Natural killer cell (primary cell): ENCODE results near the gene SMAD1. TPM values are rescaled to one million over a fixed set of nuclear protein-coding genes. Genes with fewer than 3 reads are reported as not detected.

Source experiments
- ATAC-seq, 3 donors: fragments of 150-1000 bp in 2 of 3; fragments of 200-7000 bp in 1 of 3; cut with Tn5 transposase; 1 replicate in 1 of 3; 2 replicates in 2 of 3; pipeline ENCODE4 v1.10.0; 2021; ENCODE audit warnings: mild to moderate bottlenecking in 2 of 3, moderate library complexity in 2 of 3
- DNase-seq, 2 donors: peaks; one replicate each; pipeline versions ENCODE4 v3.0.0 to v3.0.0-alpha.2; 2013 to 2021; ENCODE audit warnings: mixed read lengths in 1 of 2
- H3K27ac ChIP-seq: one replicate; pipeline ENCODE4 v1.5.1; 2013; ENCODE audit warnings: mild to moderate bottlenecking, low read length
- H3K27me3 ChIP-seq: one replicate; pipeline ENCODE4 v1.6.1; 2013; ENCODE audit warnings: low read length; ENCODE audit not compliant: control insufficient read depth, insufficient read depth
- H3K36me3 ChIP-seq: one replicate; pipeline ENCODE4 v1.6.1; 2013; ENCODE audit warnings: low read length; ENCODE audit not compliant: control insufficient read depth, insufficient read depth
- H3K4me1 ChIP-seq: one replicate; pipeline ENCODE4 v1.6.1; 2013; ENCODE audit warnings: low read length; ENCODE audit not compliant: control insufficient read depth, insufficient read depth
- H3K4me3 ChIP-seq: one replicate; pipeline ENCODE4 v1.5.1; 2013; ENCODE audit warnings: low read length
- H3K9me3 ChIP-seq: one replicate; pipeline ENCODE4 v1.6.1; 2013; ENCODE audit warnings: low read length; ENCODE audit not compliant: control insufficient read depth, insufficient read depth
- H3K27ac Mint-ChIP-seq, 2 donors: one replicate each; pipeline ENCODE4 v1.8.0; 2022; ENCODE audit warnings: mild to moderate bottlenecking in 2 of 2, mixed read lengths in 2 of 2, moderate library complexity in 1 of 2
- H3K27me3 Mint-ChIP-seq, 2 donors: one replicate each; pipeline ENCODE4 v1.8.0; 2022; ENCODE audit warnings: low read depth in 2 of 2, mixed read lengths in 2 of 2
- H3K36me3 Mint-ChIP-seq: one replicate; pipeline ENCODE4 v1.8.0; 2022; ENCODE audit warnings: mixed read lengths
- H3K4me1 Mint-ChIP-seq, 2 donors: one replicate each; pipeline ENCODE4 v1.8.0; 2022; ENCODE audit warnings: mixed read lengths in 2 of 2
- H3K4me3 Mint-ChIP-seq: one replicate; pipeline ENCODE4 v1.8.0; 2022; ENCODE audit warnings: mild to moderate bottlenecking, moderate library complexity, mixed read lengths
- H3K9me3 Mint-ChIP-seq, 2 donors: one replicate each; pipeline ENCODE4 v1.8.0; 2022; ENCODE audit warnings: mixed read lengths in 2 of 2
- WGBS: methylation state at CpG from one replicate; pipeline ENCODE4 v1.1.7; 2013; ENCODE audit warnings: missing lambda C conversion rate; ENCODE audit not compliant: insufficient coverage; 5-methylcytosine and 5-hydroxymethylcytosine counted together
- intact Hi-C: fragments of 100-400 bp; cut with micrococcal nuclease; formaldehyde crosslinking; loops from one replicate; pipeline ENCODE4 v1.14.2; 2022
- total RNA-seq, 4 donors: library from RNA; stranded (reverse); fragments of 120-200 nt in 1 of 4; gene quantifications; one replicate each; pipeline versions ENCODE4 v1.2.3 to v1.2.4, GENCODE V29; 2013 to 2022
- TF ChIP-seq, protein P1 (sequence below): fragments of 200-600 bp; IDR thresholded peaks from one replicate; pipeline ENCODE4 v1.8.0; 2022; ENCODE audit warnings: antibody characterized with exemption

SMAD1 gene
- total RNA-seq, 3 donors from 2014 or later (not counting 1 experiment from before 2014, with no cell fraction given) = 2.2 to 12.8 (median 9.9) TPM

DNA sequence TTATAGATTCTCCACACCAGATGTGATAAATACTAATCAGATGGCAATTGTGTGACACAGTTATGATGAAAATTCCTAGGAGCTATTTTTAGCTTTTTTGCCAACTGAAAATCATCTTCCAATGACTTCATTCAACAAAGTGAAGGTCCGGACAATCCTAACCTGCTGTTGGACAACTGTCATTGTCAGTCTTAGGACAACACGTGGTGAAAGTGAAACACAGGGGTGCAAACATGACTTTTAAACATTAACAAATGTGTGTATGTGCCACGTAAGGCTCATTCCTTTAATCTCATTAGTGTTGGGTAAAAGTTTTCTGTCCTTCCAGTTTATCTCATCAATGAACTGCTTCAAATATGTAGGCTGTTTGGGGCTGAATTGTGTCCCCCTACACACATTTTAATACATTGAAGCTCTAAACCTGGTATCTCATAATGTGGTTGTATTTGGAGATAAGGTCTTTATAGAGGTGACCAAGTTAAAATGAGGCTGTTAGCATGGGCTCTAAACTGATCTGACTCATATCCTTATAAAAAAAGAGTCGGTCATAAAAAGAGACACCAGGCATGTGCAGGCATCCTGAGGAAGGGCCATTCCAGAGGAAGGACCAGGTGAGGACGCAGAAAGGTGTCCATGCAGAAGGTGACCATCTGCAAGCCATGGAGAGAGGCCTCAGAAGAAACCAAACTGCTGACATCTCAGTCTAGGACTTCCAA is 41.2 kb upstream of the SMAD1 start:
- H3K27me3 Mint-ChIP-seq = peaks cover 0 to 5% of the 10 kb centered on the region in 2 donors

DNA sequence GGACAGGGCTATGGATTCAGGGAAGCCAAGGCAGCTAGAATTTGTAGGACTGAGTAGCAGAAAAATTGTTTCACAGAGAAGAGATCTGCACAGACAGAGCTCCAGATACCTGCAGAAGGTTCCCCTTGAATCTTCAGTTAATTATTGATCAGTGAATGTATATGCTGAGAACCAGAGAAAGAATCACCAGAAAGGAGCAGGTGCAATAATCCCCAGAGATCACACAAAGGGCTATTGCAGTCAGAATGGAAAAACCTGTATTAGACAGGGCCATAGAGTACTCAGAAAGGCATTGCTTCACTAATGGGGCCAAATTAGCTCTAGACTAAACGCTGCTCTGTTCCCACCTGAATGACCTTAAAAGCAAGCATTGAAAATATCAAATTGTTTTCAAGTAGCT is 35.5 kb upstream of the SMAD1 start:
- 82% methylated on average over 1 of the region's 1 CpG for WGBS
- no peak for ATAC-seq

More for the DNA sequence above, 41.2 kb upstream of the SMAD1 start:
- H3K27ac ChIP-seq = no peak overlapping the region
- ATAC-seq = no peak
- Mint-ChIP-seq H3K4me1 (no peaks in the 10 kb centered on the region), H3K36me3 (no peaks in the 10 kb centered on the region), H3K4me3 (no peak overlapping the region), H3K27ac (no peak overlapping the region), H3K9me3 (no peaks in the 10 kb centered on the region)
- no peak for DNase-seq
- no peaks in the 10 kb centered on the region for H3K4me1 ChIP-seq
- H3K36me3 ChIP-seq = no peaks in the 10 kb centered on the region
- no peaks in the 10 kb centered on the region for H3K9me3 ChIP-seq
- WGBS = 84% methylated on average over 4 of the region's 5 CpGs
- no peaks in the 10 kb centered on the region for H3K27me3 ChIP-seq
- intact Hi-C loops = no loop called here
- no peak overlapping the region for H3K4me3 ChIP-seq
- TF ChIP-seq, protein P1, sequence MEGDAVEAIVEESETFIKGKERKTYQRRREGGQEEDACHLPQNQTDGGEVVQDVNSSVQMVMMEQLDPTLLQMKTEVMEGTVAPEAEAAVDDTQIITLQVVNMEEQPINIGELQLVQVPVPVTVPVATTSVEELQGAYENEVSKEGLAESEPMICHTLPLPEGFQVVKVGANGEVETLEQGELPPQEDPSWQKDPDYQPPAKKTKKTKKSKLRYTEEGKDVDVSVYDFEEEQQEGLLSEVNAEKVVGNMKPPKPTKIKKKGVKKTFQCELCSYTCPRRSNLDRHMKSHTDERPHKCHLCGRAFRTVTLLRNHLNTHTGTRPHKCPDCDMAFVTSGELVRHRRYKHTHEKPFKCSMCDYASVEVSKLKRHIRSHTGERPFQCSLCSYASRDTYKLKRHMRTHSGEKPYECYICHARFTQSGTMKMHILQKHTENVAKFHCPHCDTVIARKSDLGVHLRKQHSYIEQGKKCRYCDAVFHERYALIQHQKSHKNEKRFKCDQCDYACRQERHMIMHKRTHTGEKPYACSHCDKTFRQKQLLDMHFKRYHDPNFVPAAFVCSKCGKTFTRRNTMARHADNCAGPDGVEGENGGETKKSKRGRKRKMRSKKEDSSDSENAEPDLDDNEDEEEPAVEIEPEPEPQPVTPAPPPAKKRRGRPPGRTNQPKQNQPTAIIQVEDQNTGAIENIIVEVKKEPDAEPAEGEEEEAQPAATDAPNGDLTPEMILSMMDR = no peak

DNA sequence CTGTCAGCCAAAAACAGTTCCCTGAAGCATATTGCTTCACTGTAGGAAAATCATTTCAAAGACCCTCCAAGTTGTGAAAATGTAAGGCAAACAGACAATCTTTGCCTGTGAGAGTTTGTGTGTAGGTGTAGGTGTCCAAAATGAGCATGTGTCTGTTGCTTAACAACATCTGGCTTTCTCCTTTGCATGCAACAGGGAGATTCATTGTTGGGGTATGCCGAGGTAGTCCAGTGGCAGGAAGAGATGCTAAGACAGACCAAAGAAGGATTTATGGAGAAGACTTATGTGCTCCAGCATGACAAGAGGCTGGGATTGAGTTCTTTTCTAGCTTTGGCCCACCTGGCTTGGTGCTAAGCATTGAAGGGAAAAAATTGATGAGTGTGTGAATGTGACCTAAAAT is 29.8 kb upstream of the SMAD1 start:
- TF ChIP-seq, protein P1 = no peak
- no peaks in the 10 kb centered on the region for H3K27me3 ChIP-seq
- H3K4me1 ChIP-seq = no peaks in the 10 kb centered on the region
- Mint-ChIP-seq H3K4me3 (no peak overlapping the region), H3K27me3 (peaks cover 0 to 22% of the 10 kb centered on the region in 2 donors), H3K9me3 (peaks cover 0 to 4% of the 10 kb centered on the region in 2 donors), H3K27ac (no peak overlapping the region), H3K4me1 (no peaks in the 10 kb centered on the region), H3K36me3 (no peaks in the 10 kb centered on the region)
- intact Hi-C loops = no loop called here
- no peak overlapping the region for H3K4me3 ChIP-seq
- WGBS = 91% methylated on average over 1 of the region's 1 CpG
- ATAC-seq = no peak
- no peaks in the 10 kb centered on the region for H3K36me3 ChIP-seq
- no peak for DNase-seq
- no peaks in the 10 kb centered on the region for H3K9me3 ChIP-seq
- H3K27ac ChIP-seq = no peak overlapping the region

More for the DNA sequence above, 35.5 kb upstream of the SMAD1 start:
- Histone ChIP-seq H3K4me1 (no peaks in the 10 kb centered on the region), H3K4me3 (no peak overlapping the region), H3K36me3 (no peaks in the 10 kb centered on the region), H3K9me3 (no peaks in the 10 kb centered on the region), H3K27ac (no peak overlapping the region), H3K27me3 (no peaks in the 10 kb centered on the region)
- Mint-ChIP-seq H3K36me3 (no peaks in the 10 kb centered on the region), H3K27me3 (peaks cover 0 to 8% of the 10 kb centered on the region in 2 donors), H3K9me3 (peaks cover 0 to 4% of the 10 kb centered on the region in 2 donors), H3K4me1 (no peaks in the 10 kb centered on the region), H3K4me3 (no peak overlapping the region), H3K27ac (no peak overlapping the region)
- TF ChIP-seq, protein P1 = no peak
- intact Hi-C loops = no loop called here
- DNase-seq = no peak
